Fibroblast of skin of left quadriceps (primary cell): ENCODE results near the gene TTC6.

ENCODE experiments used
- DNase-seq, 2 experiments: peaks; one replicate each; pipeline ENCODE4 v3.0.0-alpha.2; 2013; ENCODE audit warnings: low read depth in 2 of 2

Gene TTC6

DNA sequence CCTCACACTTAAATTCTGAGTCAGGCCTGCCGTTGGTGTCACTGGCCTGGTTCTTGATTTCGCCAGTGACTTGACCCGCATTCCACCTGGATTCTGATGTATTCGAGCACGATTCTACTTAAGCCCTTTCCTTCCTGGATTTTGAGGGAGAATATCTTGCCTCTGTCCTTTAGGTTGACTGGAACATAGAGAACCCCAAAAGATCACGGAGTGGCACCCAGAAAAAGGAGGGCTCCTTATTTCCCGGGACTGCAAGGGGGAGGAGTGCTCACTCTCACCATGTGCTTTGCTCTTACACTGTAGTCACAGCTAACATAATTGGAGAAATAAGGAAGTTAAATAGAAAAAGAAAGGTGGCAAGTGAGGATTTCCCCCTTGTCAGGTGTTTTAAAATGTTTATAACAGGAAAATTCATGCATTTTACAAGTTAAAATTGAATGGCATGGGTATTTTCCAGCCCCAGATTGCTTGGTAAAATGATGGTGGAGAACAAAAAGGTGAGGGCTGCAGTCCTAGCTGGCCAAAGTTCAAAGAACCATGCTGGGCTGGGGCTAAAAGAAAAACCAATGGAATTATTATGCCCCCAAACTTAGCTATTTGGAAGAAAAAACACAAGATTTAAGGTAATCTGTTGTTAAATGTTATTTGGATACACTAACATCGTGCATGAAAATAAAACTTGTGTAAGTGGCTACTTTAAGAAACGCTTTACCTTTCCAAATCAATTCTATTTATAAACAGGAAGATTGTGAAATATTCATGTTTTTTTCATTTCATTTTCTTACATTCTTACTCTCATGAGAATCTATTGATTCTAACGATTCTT is 9.2 kb upstream of the TTC6 start:
- no peak for DNase-seq

DNA sequence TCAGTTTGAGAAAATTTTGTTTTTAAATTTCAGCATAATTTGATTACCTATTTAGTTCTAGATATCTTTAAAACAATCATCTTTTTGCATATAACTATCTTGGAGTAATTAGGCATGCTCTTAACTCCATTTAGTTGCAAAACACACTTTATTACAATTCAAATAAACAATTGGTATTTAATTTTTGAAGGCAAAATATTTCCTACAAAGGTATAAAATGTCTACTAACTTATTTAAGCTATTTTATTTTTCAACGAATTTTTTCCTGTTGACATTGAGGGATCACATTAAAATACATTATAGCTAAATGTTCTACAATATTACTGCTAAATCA is 8.7 kb upstream of the TTC6 start:
- DNase-seq = no peak

DNA sequence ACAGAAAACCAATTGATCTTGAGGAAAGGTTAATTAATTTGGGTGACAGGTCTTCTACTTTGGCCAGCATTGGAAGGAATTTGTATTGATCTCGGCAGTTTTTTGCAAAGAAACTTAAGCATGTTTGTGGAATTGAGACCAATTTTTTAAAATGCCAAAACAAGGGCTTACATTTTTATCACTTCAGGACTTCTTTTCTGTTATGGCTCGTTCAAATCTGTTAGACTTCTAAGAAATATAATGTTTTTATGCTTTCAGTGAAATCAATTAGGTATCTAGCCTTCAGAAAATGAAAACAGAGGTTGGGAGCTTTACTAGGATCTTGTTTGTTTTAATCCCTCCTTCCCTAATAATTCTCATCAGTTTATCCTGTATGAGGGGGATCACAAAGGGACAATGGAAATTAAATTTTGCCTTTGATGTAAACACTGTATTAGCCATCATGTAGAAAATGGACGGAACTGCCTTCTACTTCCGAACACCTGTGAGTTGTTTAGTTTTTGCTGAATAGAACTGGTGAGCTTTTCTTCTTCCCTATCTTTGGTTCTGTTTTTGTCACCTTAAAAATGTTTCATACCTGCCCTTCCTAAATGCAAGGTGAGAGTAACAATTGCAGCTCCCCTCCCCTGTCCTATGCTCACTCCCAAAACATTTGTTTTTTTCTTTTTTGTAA is 8.2 kb upstream of the TTC6 start:
- no peak for DNase-seq

DNA sequence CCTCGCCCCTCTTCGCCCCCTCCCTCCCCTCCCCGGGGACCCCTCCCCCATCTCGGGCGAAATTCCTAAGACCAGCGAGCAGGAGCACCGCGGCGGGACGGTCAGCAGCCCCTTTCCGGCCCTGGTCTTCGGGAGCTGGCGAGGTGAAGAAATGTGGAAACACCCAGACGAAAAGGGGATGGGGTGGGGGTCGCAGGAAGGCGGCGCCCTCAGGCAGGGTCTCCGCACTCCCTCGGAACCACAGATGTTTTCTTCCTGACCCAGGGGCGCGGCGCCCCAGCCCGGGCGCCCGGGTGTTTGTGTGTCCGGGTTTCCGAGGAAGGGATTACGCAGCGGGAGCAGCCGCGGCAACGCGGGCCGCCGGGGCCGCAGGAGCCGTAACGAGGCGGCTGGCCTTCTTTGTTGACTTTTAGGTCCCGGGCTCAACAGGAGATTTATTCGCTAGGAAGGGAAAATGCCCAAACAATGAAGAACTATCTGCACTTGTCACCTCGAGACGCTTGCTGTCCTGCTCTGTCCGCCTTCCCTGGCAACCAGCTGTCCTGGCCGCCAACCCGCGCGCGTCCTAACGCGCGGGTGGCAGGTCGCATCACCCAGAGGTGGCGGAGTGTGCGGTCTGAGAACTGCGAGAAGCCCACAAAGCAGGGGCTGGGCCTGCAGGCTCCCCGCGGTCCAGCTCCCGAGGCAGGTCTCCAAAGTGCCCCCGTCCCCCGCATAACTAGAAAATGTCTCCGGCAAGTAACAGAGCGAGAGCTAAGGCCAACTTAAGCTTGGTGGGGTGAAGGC is 7.4 kb upstream of the TTC6 start:
- DNase-seq = no peak

DNA sequence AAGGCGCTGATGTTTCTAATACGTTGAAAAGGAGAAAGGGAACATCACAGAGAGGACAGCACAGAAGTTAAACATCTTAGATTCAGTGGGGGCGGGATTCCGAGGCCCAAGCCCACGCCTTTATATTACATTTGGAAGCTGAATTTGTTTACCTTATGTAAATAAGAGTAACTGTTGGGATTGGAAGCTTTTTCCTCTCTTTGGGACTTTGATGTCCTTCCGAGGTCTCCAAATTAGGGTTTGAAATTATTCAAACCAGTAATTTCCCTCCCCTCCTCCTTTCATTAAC is 6.8 kb upstream of the TTC6 start:
- no peak for DNase-seq

DNA sequence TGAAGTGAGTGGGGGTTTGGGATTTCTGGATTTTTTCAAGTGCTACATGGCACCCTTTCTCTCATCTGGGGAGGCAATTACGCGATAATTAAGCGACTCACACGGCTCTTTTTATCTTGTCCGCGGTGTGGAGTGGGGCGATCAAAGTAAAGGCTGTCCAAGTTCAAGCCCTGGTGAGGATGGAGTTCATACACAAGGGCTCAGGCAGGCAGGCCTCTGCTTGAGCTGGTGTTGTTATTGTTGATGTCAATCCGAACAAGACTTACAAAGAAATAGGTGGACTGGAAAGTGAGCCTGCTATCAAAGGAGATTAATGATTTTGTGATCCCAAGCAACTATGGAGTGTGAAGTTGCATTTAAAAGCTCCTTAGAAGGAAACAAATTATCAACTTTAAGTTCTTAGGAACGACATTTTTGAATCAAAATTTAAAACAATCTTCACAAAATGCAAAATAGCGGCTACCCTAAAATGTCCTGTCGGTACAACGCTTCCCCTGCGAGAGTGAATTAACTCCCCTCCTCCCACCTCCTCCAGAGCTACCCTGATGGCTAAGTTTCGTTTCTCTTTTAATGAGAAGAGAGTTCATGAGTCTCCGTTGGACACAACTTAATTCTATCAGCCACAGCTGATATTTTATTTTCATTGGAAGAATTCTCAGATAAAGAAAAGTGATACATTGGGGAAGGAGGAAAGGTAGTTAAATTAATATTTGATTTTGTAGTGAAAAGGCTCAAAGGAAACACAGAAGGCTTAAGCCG is 6.3 kb upstream of the TTC6 start:
- DNase-seq = no peak

DNA sequence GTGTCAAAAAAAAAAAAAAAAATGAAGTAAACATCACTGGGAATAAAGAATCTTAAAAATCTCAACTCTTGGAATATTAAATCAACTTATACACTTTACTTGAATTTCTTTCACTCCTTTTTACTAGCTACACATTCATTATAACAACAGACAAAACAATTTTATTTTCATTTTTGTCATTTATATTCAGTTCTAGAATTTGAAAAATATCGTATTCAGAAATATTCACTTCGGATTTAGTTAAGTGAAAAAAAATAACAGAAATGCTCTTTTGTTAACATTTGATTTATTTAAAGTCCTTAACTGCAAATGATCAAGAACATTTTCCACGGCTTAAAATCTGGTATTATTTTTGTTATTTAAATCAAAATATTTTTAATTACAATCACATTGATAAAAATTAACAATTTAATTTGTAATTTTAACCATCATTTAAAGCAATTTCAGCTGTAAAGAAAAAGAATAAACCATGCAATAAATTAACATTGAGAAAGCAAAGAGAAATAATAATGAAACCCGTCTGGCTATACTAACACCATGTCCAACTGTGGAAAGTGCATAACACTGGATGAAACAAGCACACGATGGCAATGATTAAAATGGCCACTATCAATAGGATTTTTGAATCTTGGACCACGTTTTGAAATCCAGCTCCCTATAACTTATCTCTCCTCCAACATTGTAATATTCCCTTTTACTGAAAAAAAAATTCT is 5.6 kb upstream of the TTC6 start:
- no peak for DNase-seq

DNA sequence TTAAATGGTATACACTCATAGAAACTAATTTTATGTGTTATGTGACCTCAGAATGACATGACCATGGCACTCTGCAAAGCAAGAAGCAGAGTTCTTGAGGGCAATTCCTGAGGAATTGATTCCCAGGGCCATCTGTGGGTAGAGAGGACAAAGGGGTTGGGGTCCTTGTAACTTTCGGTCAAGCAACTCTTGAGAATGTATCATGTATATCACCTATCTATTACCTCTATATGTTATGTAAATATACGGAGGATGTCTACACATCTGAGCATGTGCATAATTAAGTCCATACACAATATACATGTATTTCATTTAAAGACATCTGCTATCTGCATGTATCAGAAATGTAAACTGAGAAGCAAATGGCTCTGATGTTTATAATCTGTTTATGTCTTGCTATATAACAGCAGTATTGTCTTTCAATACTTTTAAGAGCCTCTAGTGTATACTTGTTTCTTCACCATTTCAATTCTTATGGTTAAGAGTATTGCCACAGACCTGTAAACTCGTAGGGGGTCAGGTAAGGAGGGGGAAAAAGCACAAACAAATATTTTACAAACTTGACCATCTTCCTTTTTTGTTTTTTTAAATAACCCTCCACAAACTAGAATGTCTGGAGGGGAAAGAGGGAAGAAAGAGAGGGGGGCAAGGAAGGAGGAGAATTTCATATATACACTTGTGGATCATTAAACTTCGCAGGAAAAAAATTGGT is 4.8 kb upstream of the TTC6 start:
- no peak for DNase-seq

DNA sequence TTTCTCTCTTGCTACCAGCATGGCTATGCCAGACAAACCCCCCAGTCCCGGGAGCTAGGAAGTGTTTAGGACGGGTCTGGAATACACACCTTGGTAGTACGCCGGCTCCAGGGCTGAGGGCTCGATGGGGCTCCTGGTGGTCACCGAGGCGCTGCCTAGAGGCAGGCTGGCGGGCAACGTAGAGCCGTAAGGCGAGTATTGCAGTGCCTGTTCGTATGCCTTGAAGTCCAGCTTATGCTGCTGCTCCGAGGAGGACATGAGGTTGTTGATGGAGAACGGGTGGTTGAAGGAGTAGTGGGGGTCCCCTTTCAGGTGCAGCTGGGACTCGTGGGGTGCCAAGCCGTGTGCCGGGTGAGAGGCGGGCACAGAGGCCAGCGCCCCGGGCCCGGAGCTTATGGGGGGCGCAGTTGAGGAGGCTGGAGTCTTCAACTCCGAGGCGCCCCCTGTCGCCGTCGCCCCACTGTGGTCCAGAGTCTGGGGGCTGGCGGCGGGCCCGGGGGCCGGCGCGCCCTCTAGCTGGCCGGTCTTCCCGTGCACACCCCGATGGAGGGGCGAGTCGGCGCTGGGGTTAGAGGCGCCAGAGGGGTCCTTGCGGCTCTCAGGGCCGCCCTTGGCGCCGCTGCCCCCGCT is 4.0 kb upstream of the TTC6 start:
- no peak for DNase-seq

DNA sequence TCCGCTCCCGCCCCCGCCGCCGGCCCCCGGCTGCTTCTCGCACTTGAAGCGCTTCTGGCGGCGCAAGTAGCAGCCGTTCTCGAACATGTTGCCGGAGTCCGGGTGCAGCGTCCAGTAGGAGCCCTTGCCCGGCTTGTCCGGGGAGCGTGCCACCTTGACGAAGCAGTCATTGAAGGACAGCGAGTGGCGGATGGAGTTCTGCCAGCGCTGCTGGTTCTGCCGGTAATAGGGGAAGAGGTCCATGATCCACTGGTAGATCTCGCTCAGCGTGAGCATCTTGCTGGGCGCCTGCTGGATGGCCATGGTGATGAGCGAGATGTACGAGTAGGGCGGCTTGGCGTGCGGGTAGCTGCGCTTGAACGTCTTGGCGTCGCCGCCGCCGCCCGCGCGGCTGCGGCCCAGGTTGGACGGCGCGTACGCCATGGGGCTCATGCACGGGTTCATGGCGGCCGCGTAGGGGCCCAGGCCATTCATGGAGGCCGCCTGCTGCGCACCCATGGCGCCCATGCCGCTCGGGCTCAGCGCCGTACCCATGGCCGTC is 3.4 kb upstream of the TTC6 start:
- no peak for DNase-seq

DNA sequence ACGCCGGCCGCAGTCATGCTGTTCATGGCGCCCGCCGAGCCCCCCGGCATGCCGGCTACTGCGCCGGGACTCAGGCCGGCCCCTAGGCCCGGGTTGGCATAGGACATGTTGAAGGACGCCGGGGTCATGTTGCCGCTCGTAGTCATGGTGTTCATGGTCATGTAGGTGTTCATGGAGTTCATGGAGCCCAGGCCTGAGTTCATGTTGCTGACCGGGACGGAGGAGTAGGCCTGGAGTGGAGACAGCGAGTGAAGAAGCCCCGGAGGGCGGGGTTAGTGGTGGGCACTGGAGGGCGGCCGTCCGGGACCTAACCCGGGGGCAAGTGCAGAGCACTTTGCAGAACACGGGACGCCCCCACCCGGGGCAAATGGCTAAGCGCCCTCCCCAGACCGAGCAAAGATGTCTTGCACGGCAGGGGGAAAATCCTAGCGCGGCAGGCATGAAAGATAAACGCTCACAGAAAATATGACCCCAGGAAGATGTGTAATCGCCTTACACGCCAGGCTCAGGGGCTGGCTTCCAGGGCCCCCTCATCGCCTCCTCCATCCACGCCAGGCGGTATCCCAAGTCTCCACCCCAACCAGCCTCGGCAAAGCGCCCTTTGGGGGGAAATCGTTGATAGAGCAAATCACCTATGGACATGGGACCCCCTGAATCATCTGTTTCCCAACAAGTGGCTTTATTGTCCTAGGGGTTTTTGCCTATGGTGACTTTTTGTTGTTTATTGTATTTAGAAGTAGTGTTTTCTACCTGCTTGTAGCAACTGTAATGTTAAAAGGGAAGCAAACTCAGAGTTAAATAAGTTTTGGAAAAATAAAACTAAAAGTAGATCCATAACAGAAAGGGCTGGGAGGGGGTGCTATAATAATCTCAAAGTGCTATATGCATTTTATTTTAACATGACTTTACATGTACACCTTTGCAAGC is 2.7 kb upstream of the TTC6 start:
- no peak for DNase-seq

DNA sequence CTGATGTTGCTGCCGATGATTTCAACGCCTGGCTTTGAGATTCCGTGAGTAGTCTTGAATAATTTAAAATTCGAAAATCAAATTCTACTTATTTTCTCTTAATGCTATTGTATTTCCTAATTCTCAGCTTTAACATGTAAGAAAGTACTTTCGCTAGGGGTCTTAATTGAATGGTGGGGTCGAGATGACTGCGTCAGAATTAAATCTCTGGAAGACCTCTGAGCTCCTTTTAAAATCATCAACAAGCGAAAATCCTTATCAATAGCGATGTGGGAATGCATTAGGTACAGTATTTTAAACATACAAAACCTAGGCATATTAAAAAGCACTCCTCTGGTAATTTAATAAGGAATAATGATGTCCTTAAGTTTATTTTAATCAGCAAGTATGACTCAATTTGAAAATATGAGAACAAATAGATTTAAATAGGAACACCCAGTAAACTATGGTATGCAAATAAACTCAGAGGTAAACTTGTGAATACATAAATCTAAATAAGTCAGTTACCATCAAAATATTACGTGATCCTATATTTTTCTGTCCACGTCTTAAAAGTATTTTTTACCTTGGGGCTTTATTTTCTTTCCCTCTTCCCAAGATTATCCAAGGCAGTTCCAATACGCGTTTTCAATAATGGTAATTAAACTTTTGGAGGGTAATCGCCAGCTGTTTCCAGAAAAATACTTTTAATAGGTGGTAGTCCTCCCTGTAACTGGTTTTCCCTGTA is 1.8 kb upstream of the TTC6 start:
- no peak for DNase-seq

DNA sequence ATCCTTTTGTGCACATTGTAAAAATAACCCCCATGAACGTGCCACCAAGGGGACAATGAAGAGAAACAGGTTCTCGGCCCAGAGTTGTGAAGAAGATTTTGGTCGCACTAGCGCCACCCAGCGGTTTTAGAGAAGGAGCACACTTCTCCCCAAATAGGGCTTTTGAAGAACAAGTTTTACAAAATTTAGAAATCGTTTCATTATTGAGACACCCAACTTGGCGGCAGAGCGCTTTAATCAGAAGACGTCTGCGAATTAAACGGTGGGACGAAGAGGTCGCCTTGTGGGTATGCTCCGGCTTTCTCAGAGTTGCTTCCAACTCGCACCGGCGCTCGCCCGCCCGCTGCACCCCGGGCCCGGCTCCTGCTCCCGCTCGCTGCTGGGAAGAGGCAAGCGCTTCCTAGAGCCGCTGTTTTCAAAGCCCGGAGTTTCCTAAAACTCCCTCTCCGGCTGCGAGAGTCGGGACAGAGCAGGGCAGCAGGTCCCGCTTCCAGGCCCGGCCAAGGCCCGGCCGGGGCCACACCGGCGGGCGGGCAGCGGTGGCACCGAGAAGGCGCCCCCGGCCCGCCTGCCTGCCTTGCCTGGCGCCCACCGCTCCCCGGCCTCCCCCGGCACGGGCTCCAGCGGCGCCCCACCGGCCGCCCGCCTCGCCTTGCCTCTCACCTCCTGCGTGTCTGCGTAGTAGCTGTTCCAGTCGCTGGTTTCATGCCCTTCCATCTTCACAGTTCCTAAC is 1.0 kb upstream of the TTC6 start:
- peak; percentile 64 to 69 for DNase-seq

DNA sequence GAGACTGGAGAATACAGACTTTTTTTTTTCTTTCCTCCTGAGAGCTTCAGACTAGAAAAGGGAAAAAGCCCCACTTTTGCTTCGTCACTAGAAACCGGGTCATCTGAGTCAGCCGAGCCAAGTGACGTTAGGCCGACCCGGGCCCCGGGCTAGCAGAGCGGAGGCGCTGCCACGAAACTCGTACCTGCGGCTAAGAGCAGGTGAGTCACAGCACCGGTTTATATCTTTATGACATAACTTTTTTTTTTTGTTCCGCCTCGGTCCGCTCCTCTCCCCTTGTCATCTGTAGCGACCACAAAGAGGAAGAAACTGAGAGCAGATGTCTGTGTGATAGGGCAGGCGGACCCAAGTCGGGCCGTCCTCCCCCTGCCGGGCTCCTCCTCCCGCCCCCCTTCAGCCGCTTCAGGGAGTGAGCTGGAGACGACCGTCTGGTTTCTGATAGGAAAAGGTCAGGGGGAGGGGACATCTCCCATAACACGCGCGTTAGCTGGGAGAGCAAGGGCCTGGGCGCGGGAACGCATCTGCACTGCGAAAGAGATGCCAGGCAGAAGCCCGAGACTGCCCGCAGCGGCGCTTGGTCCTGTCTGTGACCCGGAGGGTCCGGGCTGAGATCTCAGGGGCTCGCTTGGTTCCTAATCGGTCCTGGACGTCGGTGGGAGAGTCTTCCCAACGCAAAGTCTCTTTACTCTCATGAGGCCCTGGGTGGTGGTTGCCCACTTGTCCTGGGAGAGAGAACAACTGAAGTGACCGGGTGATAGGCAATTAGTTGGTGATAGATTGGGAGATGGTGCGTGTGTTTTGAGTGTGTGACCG is 586 bp downstream of the TTC6 start:
- DNase-seq = no peak

DNA sequence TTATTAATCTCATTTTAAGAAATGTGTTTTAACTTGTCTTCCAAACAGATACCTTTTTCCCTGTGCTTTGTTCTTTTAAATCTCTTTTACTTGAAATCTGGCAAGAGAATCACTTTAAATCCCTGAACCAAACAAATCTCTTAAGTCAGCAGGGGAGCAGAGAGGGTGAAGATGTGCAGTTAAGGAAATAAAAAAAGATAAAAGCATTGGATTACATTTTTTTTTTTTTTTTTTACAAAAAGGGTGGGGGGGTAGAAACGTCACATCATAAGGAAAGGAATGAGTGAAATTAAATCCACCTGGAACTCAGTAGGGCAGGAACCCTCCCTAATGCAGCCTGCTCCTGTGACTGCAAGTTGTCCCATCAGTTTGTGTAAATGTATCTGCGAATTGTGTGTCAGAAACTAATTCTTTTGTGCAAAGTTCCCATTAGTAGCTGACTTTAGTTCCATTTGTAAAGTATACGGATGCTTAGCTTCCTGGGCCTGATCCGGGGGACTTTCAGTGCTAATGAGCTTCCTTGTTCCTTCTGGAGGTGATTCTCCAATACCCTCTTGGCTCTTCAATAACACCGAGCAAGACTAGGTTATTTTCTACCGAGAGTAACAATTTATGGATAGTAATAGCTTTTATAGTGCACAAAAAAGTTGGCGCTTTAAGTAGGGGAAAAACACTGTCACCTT is 1.5 kb downstream of the TTC6 start:
- DNase-seq = no peak

DNA sequence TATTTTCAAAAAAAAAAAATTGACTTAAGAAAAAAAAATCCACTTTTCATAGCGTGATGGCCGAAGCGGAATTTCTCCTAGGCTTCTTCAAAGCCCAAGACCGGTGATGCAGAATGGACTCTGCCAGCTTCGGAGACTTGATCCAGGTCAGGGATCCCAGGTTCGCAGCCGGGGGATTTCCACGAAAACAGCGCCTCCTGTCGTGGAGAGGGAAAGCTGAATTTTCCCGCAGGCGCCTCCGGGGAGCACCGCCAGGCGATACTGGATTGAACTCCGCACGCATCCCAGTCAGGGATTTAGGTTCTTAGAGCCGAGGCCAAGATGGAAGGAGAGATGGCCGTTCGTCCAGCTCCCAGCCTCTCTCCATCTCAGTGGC is 2.1 kb downstream of the TTC6 start:
- DNase-seq = no peak
